ENCODE results near the gene GABBR2. TPM values are rescaled to one million over a fixed set of nuclear protein-coding genes. Genes with fewer than 3 reads are reported as not detected.

Gene GABBR2
- total RNA-seq, 1 experiment from 2014 or later = not detected

DNA sequence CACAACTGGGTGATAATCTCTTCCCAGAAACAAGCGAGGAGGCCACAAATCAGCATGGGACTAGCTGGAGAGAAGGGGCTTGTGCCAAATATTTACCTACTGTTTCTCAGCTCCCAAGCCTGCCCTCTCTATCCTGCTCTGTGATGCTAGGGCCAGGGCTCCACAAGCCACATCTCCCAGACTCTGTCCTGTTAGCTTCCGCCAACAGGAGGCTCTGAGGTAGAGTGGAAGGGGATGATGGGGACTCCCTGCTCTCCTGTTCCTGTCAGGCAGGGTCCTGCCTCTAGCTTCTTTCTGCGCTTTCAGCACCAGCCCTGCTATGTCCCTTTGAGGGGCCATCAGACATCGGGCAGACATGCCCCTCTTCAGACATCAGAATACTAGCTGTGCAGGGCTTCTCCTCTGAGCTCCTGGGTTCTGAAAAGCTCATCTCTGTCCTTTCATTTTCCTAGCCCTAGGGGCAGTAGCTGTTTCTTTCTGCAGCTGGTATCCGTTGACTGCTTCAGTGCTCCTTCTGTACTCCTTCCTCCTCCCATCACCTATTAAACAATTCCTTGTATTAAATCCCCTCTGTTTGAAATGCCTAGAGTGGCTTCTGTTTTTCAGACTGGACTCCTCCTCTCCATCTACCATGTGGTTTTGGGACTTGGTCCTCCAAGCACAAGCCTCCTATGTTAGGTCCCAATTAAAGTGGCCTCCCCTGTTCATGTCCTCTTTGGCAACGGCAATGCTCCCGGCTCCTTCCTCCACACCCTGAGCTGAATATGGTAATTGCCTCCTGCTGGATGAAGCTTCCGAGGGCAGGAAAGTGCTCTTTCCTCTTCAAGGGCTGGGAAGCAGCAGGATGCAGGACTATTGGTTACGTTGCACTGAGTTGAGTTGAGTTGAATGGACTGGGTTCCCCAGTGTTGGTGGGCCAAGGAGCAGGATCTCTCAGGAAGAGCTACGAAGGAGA, 292.2 kb downstream of the GABBR2 start:
- intact Hi-C loops (cut with micrococcal nuclease) = no loop called here
- DNase-seq (ENCODE audit: unreplicated experiment) = no peak
- Mint-ChIP-seq H3K9me3 (ENCODE audit: unreplicated experiment) (no peaks in the 10 kb centered on the region), H3K36me3 (ENCODE audit: insufficient read depth, unreplicated experiment) (peaks cover 5% of the 10 kb centered on the region), H3K4me1 (ENCODE audit: insufficient read depth, unreplicated experiment) (no peaks in the 10 kb centered on the region), H3K4me3 (ENCODE audit: unreplicated experiment) (no peak overlapping the region), H3K27ac (ENCODE audit: low read depth, unreplicated experiment) (no peak overlapping the region), H3K27me3 (ENCODE audit: insufficient read depth, unreplicated experiment) (peaks cover 30% of the 10 kb centered on the region)
- POLR2A ChIA-PET = no interaction called here
- CTCF ChIA-PET = interaction anchor here (0.6 kb wide), 1 partner anchor 158 kb away, joined by 3 read pairs; no protein-coding TSS in a partner anchor
- no TSS peak for BruUV-seq (replicated peaks)
- TF ChIP-seq, protein P1, sequence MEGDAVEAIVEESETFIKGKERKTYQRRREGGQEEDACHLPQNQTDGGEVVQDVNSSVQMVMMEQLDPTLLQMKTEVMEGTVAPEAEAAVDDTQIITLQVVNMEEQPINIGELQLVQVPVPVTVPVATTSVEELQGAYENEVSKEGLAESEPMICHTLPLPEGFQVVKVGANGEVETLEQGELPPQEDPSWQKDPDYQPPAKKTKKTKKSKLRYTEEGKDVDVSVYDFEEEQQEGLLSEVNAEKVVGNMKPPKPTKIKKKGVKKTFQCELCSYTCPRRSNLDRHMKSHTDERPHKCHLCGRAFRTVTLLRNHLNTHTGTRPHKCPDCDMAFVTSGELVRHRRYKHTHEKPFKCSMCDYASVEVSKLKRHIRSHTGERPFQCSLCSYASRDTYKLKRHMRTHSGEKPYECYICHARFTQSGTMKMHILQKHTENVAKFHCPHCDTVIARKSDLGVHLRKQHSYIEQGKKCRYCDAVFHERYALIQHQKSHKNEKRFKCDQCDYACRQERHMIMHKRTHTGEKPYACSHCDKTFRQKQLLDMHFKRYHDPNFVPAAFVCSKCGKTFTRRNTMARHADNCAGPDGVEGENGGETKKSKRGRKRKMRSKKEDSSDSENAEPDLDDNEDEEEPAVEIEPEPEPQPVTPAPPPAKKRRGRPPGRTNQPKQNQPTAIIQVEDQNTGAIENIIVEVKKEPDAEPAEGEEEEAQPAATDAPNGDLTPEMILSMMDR (IDR thresholded peaks at IDR 0.05; ENCODE audit: unreplicated experiment) = no peak

DNA sequence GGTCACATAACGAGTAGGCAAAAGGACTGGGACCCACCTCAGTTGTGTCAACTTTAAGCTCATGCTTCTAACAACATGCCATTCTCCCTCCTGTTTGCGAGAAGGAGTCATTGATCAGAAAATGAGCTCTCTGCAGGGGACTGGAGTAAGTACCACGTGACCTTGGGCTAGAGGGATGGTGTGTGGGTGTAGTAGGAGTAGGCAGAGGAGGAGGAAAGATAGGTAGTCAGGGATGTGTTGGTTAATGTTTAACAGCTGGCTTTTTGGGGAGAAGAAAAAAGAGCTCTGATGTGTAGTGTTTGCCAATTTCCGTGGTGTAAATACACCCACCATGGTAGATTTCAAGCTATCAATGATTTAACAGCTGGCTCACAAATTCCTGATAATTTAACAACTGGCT, 293.0 kb downstream of the GABBR2 start:
- CTCF ChIA-PET = interaction anchor here (0.6 kb wide), 1 partner anchor 158 kb away, joined by 3 read pairs; no protein-coding TSS in a partner anchor

DNA sequence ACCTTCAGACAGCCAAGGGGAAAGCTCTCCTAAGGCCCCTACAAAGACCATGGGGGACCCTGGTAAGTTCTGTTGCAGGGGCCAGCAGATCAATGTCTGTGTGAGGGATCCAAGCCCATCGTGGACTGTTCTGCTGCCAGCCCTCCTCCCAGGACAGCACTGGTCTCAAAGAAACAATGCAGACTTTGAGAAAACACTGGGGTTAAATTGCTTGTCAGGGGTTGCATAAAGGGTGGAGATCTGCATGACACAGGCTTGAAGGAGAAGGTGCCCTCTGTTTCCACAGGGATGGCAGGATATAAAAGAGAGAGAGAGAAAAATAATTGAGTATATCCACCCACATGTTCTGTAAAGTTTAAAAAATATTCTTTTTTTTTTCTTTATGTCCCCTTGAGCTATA, 295.7 kb downstream of the GABBR2 start:
- no TSS peak for BruUV-seq (replicated peaks)
- TF ChIP-seq, protein P1 (IDR thresholded peaks at IDR 0.05; ENCODE audit: unreplicated experiment) = no peak
- intact Hi-C loops (cut with micrococcal nuclease) = no loop called here
- Mint-ChIP-seq H3K4me3 (ENCODE audit: unreplicated experiment) (no peak overlapping the region), H3K27me3 (ENCODE audit: insufficient read depth, unreplicated experiment) (peaks cover 21% of the 10 kb centered on the region), H3K27ac (ENCODE audit: low read depth, unreplicated experiment) (no peak overlapping the region), H3K4me1 (ENCODE audit: insufficient read depth, unreplicated experiment) (no peaks in the 10 kb centered on the region), H3K36me3 (ENCODE audit: insufficient read depth, unreplicated experiment) (no peaks in the 10 kb centered on the region), H3K9me3 (ENCODE audit: unreplicated experiment) (no peaks in the 10 kb centered on the region)
- ChIA-PET POLR2A (no interaction called here), CTCF (interaction anchor here (0.7 kb wide), 1 partner anchor 120 kb away, joined by 3 read pairs; no protein-coding TSS in a partner anchor)
- DNase-seq (ENCODE audit: unreplicated experiment) = no peak

More for the DNA sequence above, 293.0 kb downstream of the GABBR2 start:
- no peaks in the 10 kb centered on the region for H3K4me1 Mint-ChIP-seq (ENCODE audit: insufficient read depth, unreplicated experiment)
- intact Hi-C loops (cut with micrococcal nuclease) = no loop called here
- POLR2A ChIA-PET = interaction anchor here (0.6 kb wide), 1 partner anchor 363 kb away, joined by 3 read pairs; no protein-coding TSS in a partner anchor
- H3K9me3 Mint-ChIP-seq (ENCODE audit: unreplicated experiment) = no peaks in the 10 kb centered on the region
- TF ChIP-seq, protein P1 (IDR thresholded peaks at IDR 0.05; ENCODE audit: unreplicated experiment) = no peak
- H3K36me3 Mint-ChIP-seq (ENCODE audit: insufficient read depth, unreplicated experiment) = peaks cover 5% of the 10 kb centered on the region
- no peak overlapping the region for H3K4me3 Mint-ChIP-seq (ENCODE audit: unreplicated experiment)
- H3K27me3 Mint-ChIP-seq (ENCODE audit: insufficient read depth, unreplicated experiment) = peaks cover 30% of the 10 kb centered on the region
- no TSS peak for BruUV-seq (replicated peaks)
- no peak overlapping the region for H3K27ac Mint-ChIP-seq (ENCODE audit: low read depth, unreplicated experiment)
- no peak for DNase-seq (ENCODE audit: unreplicated experiment)

DNA sequence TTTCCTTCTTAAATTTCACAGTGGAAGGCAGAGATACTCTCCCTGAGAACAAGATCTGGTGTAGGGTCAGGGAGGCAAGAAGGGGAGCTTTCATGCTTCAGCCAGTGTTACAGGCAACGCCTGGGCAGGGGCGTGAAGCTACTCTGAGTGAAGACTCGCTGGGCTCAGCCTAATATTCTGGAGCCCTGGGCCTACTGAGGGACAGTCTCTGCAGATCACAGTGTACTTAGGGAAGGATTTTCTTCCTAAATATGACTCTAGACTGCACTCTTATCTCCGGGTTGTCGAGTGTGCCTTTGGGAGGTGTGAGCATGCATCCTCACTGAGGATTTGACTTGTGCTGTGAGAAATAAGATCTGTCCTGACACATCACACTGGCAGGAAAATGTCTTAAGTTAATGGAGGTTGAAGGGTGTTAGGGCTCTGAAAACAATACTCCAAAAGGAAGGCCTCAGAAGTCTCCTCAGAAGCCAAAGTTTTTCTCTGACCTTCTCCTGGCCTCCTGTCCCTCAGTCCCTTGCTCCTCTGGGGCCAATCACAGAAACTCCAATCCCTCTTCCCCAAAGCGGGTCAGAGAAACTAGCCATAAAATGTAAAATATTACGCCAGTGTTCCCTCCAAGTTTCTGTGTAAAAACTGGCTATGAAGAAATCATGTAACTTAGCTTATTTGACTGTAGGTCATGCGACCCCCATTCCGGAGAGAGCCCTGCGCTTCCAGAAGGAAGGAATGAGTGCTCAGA, 296.5 kb downstream of the GABBR2 start:
- Mint-ChIP-seq H3K9me3 (ENCODE audit: unreplicated experiment) (no peaks in the 10 kb centered on the region), H3K36me3 (ENCODE audit: insufficient read depth, unreplicated experiment) (no peaks in the 10 kb centered on the region), H3K4me3 (ENCODE audit: unreplicated experiment) (no peak overlapping the region), H3K27ac (ENCODE audit: low read depth, unreplicated experiment) (no peak overlapping the region), H3K4me1 (ENCODE audit: insufficient read depth, unreplicated experiment) (no peaks in the 10 kb centered on the region), H3K27me3 (ENCODE audit: insufficient read depth, unreplicated experiment) (peaks cover 19% of the 10 kb centered on the region)
- TF ChIP-seq, protein P1 (IDR thresholded peaks at IDR 0.05; ENCODE audit: unreplicated experiment) = no peak
- CTCF ChIA-PET = interaction anchor here (0.6 kb wide), 1 partner anchor 1312 kb away, joined by 3 read pairs; no protein-coding TSS in a partner anchor
- intact Hi-C loops (cut with micrococcal nuclease) = no loop called here
- no peak for DNase-seq (ENCODE audit: unreplicated experiment)
- POLR2A ChIA-PET = no interaction called here
- no TSS peak for BruUV-seq (replicated peaks)

All from MCF 10A (cell line).